CD4-positive, alpha-beta T cell treated with Interleukin-12 subunit alpha and Interleukin-12 subunit beta, for 1 hour (primary cell): ENCODE data around the gene CACNA2D3.

Experiments
- DNase-seq: peaks from one replicate; pipeline ENCODE4 v3.0.0-alpha.2; 2020

CACNA2D3 gene

DNA sequence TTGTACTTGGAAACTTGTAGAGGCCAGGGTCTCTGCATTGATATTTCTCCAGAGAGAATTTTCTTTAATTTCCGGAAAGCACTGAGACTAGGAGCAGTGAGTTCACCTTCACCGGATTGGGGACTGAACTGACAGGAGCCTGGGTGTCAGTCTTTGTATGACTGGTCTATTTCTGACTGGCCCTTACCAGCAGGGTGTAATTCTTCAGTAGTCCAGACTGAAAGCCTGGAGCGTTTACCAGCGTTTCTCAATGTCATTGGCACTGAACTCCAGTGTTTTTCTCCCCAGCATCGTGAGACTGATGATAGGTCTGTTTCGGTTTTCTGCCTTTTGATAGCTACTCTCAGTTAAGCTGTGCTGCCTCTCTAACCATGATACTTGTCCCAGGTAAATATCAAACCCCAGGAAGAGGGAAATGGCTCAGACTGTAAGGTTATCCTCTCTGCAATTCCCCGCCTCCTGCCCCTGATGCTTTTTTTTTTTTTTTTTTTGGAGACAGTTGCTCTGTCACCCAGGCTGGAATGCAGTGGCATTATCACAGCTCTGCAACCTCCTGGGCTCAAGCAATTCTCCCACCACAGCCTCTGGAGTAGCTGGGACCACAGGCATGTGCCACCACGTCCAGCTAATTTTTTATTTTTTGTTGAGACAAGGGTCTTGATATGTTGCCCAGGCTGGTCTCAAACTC is 103.6 kb downstream of the CACNA2D3 start:
- DNase-seq = no peak

DNA sequence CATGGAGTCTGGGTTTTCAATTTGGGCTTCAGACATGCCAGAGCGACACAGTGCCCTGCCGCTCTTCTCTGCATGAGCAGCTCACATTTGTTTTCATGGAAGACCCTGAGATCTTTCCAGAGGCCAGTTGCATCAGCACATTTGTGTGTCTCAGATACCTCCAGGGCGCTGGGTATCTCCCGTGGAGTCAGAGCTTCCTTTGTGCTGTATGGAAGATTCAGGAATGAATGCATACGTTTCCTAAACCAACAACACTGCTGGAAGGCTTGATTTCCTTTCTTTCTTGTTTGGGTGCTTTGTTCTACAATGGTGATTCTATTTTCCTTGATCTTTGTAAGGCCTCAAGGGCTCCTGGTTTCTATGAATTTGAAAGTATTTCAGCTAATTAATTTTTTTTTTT is 106.5 kb downstream of the CACNA2D3 start:
- DNase-seq = no peak

DNA sequence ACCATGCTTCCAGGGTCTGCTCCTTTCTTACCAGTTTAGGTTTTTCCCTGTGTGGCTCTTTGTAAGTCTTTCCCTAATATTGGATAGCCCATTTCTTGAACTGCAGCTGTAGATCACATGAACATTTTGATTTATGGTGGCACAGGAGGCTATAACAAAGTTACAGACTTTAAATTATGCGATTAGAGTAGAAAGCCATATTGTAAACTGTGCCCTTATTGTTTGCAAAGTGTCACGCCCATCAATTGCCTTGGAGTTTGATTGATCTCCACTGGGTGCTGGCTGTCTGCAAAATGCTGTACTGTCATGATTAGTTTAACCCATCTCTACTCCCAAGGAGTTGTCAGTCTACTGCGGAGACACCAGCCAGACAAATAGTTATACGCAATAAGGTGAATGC is 110.3 kb downstream of the CACNA2D3 start:
- no peak for DNase-seq

DNA sequence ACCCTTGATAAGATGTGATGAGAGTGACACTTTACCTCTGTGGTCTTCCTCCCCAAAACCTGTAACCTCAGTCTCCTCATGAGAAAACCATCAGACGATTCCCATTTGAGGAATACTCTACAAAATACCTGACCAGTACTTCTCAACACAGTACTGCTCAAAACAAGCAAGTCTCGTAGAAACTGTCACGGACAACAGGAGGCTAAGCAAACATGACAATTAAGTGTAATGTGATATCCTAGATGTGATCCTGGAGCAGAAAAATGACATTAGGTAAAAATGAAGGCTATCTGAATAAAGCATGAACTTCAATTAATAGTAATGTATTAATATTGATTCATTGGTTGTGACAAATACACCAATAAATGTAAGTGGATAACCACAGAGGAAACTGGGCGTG is 113.6 kb downstream of the CACNA2D3 start:
- DNase-seq = no peak

DNA sequence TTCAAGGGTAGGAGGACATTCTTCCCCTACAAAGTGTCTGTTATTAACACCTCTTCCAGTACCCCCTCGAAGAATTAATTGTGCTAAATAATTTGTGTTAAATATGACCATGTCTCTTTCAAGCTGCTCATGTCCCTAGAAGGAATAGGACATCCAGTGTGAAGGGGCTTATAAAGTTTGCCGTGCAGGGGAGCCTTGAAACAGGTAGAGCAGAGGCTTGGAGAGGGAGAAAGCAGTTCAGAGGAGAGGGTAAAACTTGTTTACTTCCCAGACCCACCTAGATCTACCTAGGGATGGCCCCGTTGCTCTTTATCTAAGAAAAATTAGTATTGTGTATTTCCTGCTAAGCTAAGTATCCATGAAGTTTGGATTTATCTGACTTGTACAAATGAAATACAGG is 114.8 kb downstream of the CACNA2D3 start:
- no peak for DNase-seq

DNA sequence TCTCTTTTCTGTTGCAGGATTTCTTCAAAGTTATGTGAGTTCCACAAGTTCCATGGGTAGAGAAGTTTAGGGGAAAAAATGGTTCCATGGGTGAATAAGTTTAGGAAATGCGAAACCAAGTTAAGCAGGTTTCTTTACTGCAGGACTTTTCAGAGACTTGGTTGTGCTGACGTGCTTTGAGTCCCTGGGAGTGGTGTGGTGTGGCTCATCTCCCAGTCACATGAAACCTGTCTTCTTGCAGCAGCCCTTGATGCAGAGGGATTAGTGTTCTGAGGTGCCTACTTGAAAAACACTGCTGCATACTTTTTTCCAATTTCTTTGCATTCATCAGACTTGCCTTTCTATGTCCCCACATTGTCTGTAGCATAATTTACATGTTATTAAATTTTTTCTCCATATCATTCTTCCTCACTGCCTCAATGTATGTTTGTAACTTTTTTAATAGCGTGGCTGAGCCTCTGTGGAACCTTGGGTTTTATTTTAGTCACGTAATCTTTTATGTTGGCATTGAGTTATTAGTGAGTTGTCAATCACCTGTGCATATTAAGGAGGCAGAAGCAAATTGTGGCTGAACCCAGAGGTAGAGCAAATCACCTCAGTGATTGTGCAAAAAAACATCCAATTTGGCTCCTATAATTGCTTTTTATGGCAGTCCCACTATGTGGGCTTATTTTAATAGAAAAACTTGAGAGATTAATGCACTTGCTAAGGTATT is 115.6 kb downstream of the CACNA2D3 start:
- no peak for DNase-seq

DNA sequence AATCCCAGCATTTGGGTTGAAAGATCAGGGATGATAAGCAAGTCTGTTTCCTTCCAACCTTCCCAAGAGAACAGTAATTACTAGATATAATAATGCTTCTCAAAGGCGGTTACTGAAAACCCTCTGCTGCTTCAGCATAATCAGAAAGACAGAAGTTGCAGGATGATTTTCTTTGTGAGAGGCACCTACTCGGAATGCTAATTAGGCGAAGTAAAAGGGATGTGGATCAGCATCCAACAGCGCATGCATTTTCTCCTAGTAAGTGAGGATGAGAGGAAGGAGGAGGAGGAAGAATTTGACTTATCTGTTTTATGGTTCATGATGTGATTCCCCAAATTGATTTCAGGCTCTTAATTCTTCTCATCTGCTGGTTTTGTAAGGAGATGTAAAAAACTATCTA is 118.0 kb downstream of the CACNA2D3 start:
- DNase-seq = no peak

DNA sequence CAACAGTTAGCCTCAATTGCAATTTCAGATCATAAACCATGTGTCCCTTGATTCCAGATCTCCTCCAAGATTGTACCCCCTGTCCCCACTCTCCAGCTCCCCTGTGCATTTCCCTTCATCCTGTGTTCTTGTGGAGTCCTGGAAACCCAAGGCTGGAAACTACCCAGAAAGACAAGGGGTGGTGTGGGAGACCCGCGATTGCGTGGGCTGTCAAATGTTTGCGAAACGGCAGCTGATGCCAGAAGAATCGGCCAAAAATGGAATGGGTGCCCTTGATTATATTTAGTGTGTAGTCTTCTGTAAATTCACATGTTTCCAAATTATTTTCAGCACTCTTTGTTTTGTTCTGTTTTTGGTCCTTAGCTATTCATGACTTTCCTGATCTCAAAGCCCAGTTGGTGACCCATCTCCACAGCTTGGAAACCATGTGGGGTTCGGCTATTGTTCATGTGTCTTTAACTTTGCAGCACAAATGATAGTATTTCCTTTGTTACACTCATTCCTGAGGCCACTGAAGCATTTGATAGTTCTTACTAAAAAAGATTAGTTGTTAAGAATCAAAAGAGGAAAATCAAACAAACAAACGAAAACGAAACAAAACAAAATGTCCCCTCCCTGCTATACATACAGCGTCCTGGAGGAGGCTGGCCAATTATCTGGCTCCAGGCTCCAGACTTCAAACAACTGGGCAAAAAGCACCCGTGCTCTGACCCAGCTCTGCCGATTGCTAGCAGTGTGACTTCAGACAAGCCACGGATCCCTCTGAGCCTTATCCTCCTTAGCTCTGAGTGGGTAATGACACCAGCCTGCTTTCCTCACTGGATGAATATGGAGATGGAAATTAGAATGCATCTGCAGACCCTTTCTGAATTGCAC is 120.9 kb downstream of the CACNA2D3 start:
- DNase-seq = no peak

DNA sequence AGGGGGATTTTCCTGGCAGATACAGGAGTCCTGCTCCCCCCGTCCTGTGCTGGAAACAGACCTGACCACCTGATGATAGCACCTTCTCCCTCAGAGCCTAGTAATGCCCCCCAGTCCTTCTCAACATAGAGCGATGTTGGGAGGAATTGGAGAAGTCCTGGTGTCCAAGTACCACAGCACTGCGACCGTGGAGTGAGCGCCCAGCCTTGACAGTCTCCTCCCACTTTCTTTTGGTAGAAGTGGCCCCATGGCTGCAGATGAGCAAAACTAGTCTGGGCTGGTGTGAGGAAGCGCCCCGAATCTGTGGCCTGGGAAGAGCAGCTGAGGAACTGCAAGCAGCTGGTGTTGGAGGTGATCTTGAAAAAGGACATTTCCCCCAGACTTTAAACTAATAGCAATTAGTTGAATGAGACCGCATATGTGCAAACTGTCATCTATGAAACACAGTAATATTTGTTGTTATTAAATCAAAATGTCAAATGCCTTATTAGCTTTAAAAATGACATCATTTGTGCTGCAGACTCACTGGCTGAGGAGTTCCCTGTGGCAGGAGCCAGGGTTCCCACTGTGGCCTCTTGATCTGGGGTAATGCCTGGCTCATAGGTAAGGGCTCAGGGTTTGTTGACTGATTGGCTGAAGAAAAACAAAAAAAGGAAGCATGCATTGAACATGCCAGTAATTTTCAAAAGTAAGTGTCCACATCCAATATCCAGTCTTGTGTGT is 121.8 kb downstream of the CACNA2D3 start:
- no peak for DNase-seq

DNA sequence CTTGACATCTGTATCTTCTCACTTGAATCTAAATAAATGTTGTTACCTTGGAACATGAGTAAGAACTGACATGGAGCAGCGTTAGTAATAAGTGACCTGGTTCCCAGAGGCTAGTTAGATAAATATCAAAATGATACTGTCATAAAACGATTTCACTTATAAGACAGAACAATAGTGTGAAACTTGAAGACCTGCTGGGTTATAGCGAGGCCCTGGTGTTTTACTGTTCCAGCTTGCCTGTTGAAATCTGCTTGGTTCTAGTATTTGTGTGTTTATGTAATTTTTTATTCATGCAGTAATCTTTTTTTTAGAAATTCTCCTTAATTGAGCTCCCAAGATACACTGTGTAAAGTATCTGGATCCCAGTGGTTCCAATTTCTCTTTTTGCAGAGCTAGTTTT is 129.4 kb downstream of the CACNA2D3 start:
- DNase-seq = no peak

DNA sequence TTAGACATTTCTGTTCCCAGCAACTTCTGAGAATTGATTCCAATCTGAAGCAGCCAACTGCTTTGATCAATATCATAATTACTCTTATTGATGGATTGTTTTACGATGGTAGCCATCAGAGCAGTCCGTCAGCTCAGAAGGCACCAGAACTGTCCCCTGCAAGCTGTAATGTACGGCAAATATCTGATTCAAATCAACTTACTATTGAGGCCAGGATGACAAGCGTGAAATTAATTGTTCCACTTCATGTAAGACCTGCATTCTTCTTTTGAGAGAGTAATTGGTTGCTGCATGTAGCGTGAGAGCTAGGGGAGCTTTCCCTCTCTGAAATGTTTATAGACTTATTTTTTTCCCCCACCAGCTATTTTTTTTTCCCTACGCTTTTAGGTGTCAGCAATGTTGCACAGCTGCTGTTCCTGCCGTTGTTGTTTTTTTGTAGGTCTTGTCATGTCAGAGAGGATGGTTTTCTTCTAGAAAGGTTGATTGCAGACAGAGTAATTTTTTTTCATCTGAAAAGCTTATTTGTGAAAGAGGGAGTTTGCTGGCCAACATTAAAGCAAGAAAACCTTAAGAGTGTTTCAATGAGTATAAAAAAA is 134.9 kb downstream of the CACNA2D3 start:
- DNase-seq = no peak

DNA sequence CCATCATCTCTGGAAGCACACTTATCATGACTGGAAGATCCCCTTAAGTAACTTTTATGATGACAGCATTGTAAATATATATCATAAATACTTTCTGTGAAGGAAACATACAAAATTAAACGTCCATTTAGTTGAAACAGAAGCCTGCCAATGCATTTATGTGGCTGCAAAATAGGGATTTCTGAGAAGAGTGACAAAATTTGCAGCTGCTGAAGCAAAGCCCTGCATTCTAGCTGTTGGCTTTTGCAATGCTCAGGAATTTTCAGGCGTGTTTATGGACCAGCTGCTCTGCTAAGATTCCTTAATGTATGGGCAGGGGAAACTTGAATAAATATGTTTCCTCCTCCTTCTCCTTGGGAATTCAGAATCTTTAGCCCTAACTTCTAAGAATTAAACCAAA is 137.3 kb downstream of the CACNA2D3 start:
- no peak for DNase-seq

DNA sequence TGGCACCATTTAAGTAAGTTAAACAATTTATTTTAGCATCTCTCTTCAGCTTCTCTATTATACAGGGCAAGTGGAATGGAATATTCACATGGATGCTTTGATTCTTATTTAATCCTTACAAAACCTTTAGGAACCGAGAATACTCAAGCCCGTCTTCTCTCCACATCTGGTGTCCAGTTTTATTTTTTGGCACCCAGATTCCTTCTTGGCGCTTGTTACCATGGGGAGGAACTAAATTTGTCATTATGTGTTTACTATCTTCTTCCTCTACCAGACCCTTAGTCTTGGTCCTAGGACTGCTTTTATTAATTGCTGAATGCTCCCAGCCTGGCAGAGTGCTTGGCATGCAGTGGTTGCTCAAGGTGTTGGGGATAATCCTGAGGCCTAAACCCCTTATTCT is 138.8 kb downstream of the CACNA2D3 start:
- DNase-seq = no peak

DNA sequence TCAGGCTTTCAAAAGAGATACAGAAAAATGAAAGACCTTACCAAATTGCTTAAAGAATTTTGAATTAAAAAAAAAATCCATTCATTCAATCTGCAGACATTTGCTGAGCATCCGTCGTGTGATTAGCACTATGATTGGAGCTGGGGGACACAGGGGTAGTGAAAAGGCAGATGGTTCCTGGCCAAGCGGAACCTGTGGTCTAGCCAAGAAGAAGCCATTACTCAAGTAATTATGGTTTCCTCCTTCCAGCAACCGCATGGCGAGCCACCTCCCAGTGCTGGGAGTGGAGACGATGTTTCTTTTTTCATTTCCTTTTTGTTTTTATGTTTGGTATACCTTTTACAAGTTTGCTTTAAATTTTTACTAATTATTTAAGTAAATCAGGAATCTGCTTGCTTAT is 140.2 kb downstream of the CACNA2D3 start:
- DNase-seq = no peak

DNA sequence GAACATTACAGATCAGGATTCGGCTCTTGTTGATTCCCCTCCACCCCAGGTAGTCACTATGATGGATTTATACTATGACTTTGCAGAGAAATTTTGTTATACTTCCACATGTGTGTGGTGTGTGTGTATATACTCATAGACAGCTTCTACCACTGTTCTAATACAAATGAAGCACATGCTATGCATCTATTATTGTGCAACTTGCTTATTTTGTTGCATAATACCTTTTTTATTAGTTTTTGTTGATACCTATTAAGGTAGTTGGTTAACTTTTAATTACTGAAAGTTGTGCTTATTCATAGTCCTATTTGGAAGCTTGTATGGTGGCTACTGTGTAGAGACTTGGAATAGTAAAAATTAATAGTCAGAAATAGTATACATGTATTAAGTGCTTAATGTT is 140.6 kb downstream of the CACNA2D3 start:
- DNase-seq = no peak

DNA sequence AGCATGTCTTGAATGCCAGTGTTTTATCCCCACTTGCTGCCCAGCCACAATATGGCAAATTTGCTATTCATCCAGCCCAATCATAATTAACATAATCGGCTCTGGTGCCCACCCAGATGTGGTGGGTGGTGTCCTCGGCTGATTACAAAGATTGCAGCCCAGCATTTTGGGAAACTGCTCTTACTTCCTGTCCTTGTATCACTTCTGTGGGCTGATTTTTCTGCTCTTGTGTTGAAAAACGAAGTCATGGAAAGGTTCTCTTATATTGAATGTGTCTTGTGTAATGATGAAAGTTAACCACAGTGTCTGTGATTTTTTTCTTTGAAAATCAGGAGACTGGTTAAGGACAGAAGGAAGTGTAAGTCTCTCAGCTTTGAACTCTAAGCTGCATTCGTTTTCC is 141.7 kb downstream of the CACNA2D3 start:
- DNase-seq = no peak

DNA sequence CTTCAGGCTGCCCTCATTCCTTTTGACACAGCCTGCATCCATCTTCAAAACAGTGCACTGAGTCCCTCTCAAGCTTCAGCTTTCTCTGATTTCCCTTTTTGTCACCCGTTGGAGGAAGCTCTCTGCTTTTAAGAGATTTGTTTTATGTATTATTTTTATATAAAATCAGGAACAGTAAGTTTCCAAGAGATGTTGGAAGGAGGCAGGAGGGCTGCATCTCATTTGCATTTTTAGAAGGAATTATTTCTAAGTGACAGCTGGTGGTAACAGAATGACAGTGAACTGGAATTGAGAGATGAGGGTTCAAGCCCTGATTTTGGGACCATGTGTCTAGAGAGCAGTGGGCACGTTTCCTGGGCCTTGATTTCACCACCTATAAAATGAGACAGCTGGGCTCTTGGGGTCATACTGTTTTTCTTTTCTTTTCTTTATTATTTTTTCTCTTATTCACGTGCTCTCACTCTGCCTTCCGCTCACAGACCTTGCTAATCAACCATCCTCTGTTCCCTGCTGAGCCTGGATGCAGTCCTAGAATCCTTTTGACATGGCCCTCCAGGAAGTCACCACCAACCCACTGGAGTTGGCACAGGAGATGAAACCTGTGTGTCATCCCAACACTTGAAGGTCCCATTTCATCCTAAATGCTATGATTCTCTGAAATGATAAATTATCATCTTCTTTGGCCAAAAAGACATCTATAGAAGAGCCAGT is 148.6 kb downstream of the CACNA2D3 start:
- no peak for DNase-seq

DNA sequence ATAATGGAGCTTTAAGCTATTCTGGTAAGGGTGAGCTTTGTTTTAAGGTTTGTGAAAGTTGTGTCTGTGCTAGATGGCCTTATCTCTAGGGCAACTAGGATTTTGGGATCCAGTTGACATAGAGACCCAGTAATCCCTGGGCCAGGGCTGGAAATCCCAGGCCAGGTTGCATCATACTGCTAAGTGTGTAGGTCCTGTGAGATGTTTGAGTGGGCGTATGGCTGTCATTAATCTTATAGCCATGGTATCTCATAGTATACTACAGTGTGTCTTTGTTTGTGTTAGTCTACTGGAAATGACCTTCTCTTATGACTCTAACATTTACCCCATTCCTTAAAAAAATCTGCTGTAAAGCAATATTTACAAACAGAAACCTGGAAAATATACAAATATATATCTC is 151.4 kb downstream of the CACNA2D3 start:
- DNase-seq = no peak

DNA sequence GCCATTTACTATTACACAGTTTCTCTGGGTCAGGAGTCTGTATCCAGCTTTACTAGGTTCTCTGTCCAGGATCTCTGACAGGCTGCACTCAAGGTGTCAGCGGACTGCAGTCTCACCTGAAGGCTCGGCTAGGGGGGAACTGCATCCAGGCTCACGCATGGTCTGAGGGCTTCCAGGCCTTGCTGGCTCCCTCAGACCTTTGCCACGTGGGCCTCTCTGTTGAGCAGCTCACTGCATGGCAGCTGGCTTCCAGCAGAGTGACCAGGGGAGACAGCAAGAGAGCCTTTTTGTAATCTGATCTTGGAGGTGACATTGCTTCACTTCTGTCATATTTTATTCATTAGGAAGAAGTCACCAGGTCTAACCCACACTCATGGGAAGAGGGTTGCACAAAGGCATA is 152.3 kb downstream of the CACNA2D3 start:
- DNase-seq = no peak

DNA sequence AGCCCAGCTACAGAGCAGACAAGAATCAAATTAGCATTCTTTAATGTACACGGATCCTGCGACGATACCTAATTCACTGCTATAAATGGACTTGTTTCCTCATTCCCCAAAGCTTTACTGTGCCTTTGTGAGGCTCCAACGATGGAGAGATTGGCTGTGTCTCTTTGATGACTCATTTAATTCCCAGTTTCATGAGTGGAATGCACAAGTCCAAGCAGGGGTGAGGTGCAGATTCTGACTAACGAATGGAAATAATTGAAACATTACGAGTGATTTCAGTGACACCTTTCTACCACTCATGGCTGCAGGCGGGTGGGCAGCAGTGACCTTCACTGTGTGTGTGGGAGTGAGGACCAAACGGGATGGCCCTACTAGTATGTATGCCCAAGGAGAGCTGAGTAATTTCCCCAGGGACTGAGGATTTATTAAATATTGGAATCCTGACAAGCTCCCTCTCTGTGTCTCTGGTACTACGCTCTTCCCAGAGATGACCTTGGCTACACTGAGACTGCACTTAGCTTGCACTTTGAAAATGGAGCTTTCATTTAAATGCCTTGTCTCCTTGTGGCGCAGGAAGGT is 156.7 kb downstream of the CACNA2D3 start:
- no peak for DNase-seq

DNA sequence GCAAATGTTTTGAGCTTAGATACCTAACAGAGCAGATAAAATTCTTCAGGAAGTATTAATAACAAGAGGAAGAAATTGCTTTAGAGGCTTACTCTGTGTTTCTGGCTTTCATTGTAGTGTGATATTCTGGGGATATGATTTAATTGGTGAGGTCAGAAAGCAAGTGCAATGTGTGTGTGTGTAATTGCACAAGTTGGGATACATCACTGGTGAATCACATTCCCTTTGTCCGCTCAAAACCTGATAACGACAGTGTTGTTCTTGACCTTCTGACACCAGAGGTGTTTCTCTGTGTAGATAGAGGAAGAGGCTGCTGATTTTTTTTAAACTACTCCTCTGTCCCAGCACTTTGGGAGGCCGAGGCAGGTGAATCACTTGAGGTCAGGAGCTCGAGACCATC is 161.1 kb downstream of the CACNA2D3 start:
- DNase-seq = no peak

DNA sequence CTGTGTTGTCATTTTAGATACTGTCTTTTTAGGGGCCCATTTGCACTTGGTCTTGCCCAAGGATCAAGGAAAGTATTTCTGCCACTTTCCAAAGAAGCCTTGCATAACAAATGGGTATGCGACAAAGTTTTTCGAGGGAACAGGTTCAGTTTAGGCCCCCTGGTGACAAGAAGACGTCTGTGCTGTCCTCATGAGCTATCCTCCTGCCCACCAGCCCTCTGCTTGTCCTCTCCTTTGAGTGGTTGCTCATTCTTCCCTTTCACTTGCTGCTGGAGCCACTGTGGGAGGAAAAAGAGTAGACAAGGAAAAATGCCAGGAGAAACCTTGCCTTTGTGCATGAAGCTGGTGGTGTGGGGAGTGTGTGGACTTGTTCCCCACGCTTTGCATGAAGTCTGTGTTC is 171.9 kb downstream of the CACNA2D3 start:
- DNase-seq = no peak
